GM21619 (cell line): Measurements from ENCODE around the gene BRSK2.
"Not testable (repeated sequence)": the region's sequence is repeated elsewhere in the genome, so short reads cannot be mapped to it uniquely, and the experiment has no call there.

Experiments used
- ATAC-seq: cut with Tn5 transposase; IDR thresholded peaks from one replicate; pipeline ENCODE4 v1.9.1; 2021; ENCODE audit not compliant: unreplicated experiment

The BRSK2 gene

DNA sequence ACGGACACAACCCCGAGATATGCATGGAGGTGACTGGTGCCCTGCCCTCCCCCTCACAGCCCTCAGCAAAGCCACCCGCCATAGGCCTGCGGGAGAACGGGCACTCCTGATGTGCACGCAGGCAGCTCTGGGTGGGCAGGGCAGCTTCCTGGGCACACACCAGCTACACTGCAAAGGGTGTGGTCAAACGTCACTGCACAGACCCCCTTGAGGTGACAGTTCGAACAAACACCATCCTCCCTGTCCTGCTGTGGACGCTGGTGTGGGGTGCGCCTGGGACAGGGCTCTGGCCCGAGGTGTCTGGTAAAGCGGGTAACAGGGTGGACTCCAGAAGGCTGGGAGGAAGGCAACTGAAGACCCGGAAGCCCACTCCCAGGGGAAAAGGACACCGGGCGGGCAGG lies 118.8 kb downstream of the BRSK2 start:
- ATAC-seq: no peak

DNA sequence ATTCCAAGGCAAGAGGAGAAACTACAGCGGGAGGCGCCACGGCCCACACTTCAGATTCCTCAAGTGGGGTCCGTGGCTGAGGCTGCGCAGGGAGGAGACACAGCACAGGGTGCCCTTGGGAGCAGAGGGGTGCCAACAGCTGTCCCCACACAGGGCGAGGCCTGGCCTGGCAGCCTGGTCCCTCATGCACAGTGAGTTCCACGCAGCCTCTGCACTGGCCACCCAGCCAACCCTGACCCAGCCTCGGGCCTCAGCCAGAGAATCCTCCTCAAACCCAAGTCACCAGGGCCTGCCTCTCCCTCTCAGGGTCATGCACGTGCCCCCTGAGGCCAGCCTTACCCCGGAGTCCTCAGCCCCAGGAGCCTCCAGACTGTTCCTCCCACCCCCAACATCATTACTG lies 119.3 kb downstream of the BRSK2 start:
- no peak for ATAC-seq

DNA sequence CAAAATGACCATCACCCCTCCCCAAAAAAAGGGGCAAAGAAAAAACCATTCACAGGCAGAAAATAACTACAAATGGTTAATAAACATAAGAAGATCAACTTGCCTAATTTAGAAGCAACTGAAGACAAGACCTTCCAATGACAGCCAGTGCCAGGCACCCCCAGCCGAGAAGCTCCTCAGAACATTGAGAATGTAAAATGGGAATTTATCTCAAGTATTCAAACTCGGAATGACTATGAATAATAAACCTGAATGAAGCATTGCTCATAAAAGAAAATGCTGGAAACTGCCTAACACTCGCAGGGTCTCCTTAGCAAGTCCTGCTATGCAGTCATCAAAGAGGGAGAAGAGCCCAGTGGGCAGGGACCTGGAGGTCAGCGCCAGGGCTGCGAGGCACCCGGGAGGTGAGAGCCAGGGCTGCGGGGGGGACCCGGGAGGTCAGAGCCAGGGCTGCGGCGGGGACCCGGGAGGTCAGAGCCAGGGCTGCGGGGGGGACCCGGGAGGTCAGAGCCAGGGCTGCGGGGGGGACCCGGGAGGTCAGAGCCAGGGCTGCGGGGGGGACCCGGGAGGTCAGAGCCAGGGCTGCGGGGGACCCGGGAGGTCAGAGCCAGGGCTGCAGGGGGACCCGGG lies 120.0 kb downstream of the BRSK2 start:
- ATAC-seq: no peak

DNA sequence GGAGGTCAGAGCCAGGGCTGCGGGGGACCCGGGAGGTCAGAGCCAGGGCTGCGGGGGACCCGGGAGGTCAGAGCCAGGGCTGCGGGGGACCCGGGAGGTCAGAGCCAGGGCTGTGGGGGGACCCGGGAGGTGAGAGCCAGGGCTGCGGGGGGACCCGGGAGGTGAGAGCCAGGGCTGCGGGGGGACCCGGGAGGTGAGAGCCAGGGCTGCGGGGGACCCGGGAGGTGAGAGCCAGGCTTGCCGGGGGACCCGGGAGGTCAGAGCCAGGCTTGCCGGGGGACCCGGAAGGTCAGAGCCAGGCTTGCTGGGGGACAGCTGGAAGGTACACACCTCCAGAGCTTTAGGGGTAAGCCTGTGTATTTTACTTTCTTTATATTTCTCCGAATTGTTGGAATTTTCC lies 120.6 kb downstream of the BRSK2 start:
- not testable (repeated sequence) for ATAC-seq

DNA sequence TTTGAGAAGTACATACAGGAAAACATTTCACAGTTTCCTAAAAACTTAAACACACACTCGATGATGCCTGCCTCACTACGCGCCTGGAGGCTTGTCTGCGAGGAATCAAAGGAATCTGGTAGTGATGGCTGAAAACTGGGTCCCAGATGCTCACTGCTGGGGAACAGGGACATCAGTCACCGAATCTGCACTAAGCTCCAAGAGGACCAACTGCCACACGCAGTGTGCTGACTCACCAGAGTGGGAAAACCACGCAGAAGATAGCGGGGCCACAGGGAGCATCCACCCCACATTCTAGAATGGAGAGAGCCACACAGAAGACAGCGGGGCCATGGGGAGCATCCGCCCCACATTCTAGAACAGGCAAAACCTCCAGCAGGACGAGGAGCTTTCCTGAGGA lies 121.2 kb downstream of the BRSK2 start:
- no peak for ATAC-seq

DNA sequence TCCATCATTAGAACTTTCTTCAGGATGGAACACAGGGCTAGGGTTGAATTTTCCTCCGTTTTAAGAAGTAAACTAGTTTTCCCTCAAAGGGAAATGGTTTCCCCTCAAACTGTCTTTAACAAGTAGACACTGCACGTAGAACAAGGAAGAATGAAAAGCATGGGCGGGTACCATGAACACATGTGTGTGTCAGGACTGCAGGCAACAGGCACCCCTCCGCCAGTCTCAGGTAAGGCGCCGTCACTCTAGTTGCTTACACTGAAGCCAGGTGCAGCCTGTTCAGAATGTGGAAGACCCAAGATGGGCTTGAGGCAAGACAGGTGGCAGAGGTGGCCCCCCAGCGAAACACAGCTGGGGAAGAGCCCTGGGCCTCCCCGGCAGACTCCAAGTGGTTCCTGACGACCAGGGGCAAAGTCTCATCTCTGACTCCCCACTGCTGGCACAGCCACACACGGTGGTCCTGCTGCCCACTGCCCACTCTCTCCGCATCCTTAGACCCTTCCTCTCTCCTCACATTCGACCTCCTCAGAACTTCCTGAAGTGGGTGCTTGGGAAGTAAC lies 122.3 kb downstream of the BRSK2 start:
- ATAC-seq: no peak
